ENCODE results near the gene EXD3.
A peak's percentile ranks its signal among the peaks of the same experiment; 100 is the strongest.

Gene EXD3

GRCh38 chr9:137312852-137313325 is 110.1 kb downstream of the EXD3 start:
- no peaks in the 10 kb centered on the region for H3K36me3 ChIP-seq (replicated peaks)
- in situ Hi-C loops (cut with HindIII; ENCODE audit: low pct_ligation_motif_present, low sequenced_read_pairs) = no loop called here
- no peak for DNase-seq
- H3K27me3 ChIP-seq (replicated peaks) = no peaks in the 10 kb centered on the region
- no peak overlapping the region for H3K4me3 ChIP-seq (ENCODE audit: low read depth, low read length)
- no peak for TF ChIP-seq CTCF (IDR thresholded peaks at IDR 0.05; ENCODE audit: low read depth, low read length, missing control alignments)
- no peak overlapping the region for H3K27ac ChIP-seq

GRCh38 chr9:137311986-137312851 is 110.7 kb downstream of the EXD3 start:
- Histone ChIP-seq H3K27me3 (replicated peaks) (no peaks in the 10 kb centered on the region), H3K36me3 (replicated peaks) (no peaks in the 10 kb centered on the region), H3K4me3 (ENCODE audit: low read depth, low read length) (no peak overlapping the region), H3K27ac (no peak overlapping the region)
- in situ Hi-C loops (cut with HindIII; ENCODE audit: low pct_ligation_motif_present, low sequenced_read_pairs) = no loop called here
- no peak for TF ChIP-seq CTCF (IDR thresholded peaks at IDR 0.05; ENCODE audit: low read depth, low read length, missing control alignments)
- no peak for DNase-seq

DNA sequence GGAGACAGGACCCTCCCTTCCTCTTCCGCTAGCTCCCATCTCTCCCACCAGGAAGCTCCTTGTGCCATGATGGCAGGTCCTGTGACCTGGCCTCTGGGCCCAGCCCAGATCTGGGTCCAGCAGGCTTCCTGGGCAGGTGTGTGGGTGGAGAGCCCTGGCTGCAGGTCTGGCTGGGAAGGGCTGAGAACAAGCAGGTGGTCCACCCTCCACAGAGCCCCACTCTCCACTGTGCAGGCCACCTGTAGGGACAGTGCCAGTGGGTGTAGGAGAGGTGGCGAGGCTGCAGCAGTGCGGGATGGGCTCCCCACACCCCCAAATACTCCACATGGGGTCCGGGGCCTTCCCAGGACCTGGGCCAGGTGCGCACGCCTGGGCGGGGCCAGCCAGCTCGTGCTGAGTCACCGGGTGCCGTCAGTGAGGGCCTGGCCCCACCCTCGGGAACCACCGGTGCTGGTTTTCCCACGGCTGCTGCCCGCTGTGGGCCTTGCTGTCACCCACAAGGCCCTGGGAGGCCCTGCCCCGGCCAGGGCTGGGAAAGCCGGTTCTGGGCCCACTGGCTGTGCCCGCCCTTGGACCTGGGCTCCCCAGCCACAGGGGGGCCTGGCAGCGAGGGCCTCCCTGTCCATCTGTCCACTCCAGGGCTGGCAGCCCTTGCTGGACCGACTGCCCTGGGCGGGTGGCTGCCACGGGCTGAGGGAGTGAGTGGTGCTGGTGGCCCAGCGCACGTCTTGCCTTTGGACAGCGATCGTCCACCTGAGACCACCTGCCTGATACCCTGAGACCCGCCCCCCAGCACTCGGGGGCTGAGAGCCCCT is 111.6 kb downstream of the EXD3 start:
- in situ Hi-C loops (cut with HindIII; ENCODE audit: low pct_ligation_motif_present, low sequenced_read_pairs) = no loop called here
- peak; percentile 47 for DNase-seq
- no peak overlapping the region for H3K4me3 ChIP-seq (ENCODE audit: low read depth, low read length)
- H3K27me3 ChIP-seq (replicated peaks) = no peaks in the 10 kb centered on the region
- no peak overlapping the region for H3K27ac ChIP-seq
- no peak for TF ChIP-seq CTCF (IDR thresholded peaks at IDR 0.05; ENCODE audit: low read depth, low read length, missing control alignments)
- H3K36me3 ChIP-seq (replicated peaks) = no peaks in the 10 kb centered on the region

DNA sequence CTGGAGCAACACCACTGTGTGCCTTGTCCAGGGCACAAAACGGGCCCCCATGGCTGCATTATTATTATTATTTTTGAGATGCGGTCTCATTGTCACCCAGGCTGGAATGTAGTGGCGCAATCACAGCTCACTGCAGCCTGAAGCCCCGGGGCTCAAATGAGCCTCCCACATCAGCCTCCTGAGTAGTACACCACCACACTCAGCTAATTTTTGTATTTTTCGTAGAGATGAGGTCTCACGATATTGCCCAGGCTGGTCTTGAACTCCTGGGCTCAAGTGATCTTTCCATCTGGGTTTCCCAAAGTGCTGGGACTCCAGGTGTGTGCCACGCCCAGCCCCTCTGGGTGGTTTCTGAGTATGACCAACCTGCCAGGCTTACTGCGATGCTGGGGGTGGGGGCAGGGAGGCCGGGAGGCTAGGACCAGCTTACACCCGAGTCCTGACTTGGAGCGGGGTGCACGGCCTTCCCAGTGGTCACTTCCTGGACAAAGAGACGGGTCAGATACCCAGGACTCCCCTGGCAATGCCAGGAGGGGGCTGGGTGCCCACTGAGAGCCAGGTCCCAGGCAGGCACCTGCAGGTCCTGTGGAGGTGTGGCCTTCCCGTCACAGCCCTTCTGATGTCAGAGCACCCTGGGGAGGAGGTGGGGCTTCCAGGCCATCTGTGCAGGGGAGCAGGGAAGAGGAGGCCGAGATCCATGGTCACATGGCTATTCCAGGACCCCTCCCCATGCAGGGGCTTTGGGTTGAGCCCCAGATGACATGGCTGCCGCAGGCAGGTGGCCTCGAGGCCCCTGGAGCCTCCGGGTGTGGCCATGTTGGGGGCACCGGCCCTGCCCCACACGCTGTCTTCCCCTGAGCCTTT is 112.5 kb downstream of the EXD3 start:
- Histone ChIP-seq H3K27me3 (replicated peaks) (no peaks in the 10 kb centered on the region), H3K36me3 (replicated peaks) (no peaks in the 10 kb centered on the region), H3K27ac (no peak overlapping the region), H3K4me3 (ENCODE audit: low read depth, low read length) (no peak overlapping the region)
- in situ Hi-C loops (cut with HindIII; ENCODE audit: low pct_ligation_motif_present, low sequenced_read_pairs) = no loop called here
- DNase-seq = no peak
- TF ChIP-seq CTCF (IDR thresholded peaks at IDR 0.05; ENCODE audit: low read depth, low read length, missing control alignments) = no peak

GRCh38 chr9:137309368-137310188 is 113.4 kb downstream of the EXD3 start:
- H3K4me3 ChIP-seq (ENCODE audit: low read depth, low read length) = no peak overlapping the region
- no peak for DNase-seq
- in situ Hi-C loops (cut with HindIII; ENCODE audit: low pct_ligation_motif_present, low sequenced_read_pairs) = no loop called here
- no peaks in the 10 kb centered on the region for H3K27me3 ChIP-seq (replicated peaks)
- no peaks in the 10 kb centered on the region for H3K36me3 ChIP-seq (replicated peaks)
- TF ChIP-seq CTCF (IDR thresholded peaks at IDR 0.05; ENCODE audit: low read depth, low read length, missing control alignments) = no peak
- no peak overlapping the region for H3K27ac ChIP-seq

All from brain microvascular endothelial cell (primary cell).